ENCODE measurements around the gene ATXN7L1. TPM values are rescaled to one million over a fixed set of nuclear protein-coding genes. Genes with fewer than 3 reads are reported as not detected.

ATXN7L1 gene
- total RNA-seq (2014; rRNA removed; shearing (Covaris generic)): 0.44 and 4.4 TPM in 2 replicates

- in situ Hi-C loops (cut with HindIII; ENCODE audit: low sequenced_read_pairs): no loop called here
- DNase-seq (ENCODE audit: low spot score): peak; percentile 99
Observed at GRCh38 chr7:105876091-105876963, at the start of gene ATXN7L1. Gene ATXN7L1, minus strand, starts transcription at chr7:105876599. Its CDS starts 41 bp downstream, at chr7:105876558.

- in situ Hi-C loops (cut with HindIII; ENCODE audit: low sequenced_read_pairs): no loop called here
Observed at GRCh38 chr7:105926131-105926530, 49.7 kb upstream of the ATXN7L1 start.

GRCh38 chr7:105924945-105925344 lies 48.5 kb upstream of the ATXN7L1 start:
- in situ Hi-C loops (cut with HindIII; ENCODE audit: low sequenced_read_pairs): no loop called here
- DNase-seq (ENCODE audit: low spot score): no peak

More at GRCh38 chr7:105926131-105926530, 49.7 kb upstream of the ATXN7L1 start:
- DNase-seq (ENCODE audit: low spot score): no peak

GRCh38 chr7:105920766-105921165 lies 44.4 kb upstream of the ATXN7L1 start:
- DNase-seq (ENCODE audit: low spot score): no peak
- in situ Hi-C loops (cut with HindIII; ENCODE audit: low sequenced_read_pairs): no loop called here

- in situ Hi-C loops (cut with HindIII; ENCODE audit: low sequenced_read_pairs): no loop called here
Observed at GRCh38 chr7:105917659-105918058, 41.3 kb upstream of the ATXN7L1 start.

GRCh38 chr7:105916603-105917002 lies 40.2 kb upstream of the ATXN7L1 start:
- DNase-seq (ENCODE audit: low spot score): no peak
- in situ Hi-C loops (cut with HindIII; ENCODE audit: low sequenced_read_pairs): no loop called here

More at GRCh38 chr7:105917659-105918058, 41.3 kb upstream of the ATXN7L1 start:
- no peak for DNase-seq (ENCODE audit: low spot score)

GRCh38 chr7:105913947-105914346 lies 37.5 kb upstream of the ATXN7L1 start:
- DNase-seq (ENCODE audit: low spot score): no peak
- in situ Hi-C loops (cut with HindIII; ENCODE audit: low sequenced_read_pairs): no loop called here

- in situ Hi-C loops (cut with HindIII; ENCODE audit: low sequenced_read_pairs): no loop called here
- DNase-seq (ENCODE audit: low spot score): no peak
Observed at GRCh38 chr7:105911961-105912575, 35.7 kb upstream of the ATXN7L1 start.

- in situ Hi-C loops (cut with HindIII; ENCODE audit: low sequenced_read_pairs): no loop called here
- no peak for DNase-seq (ENCODE audit: low spot score)
Observed at GRCh38 chr7:105910172-105910571, 33.8 kb upstream of the ATXN7L1 start.

GRCh38 chr7:105909742-105910141 lies 33.3 kb upstream of the ATXN7L1 start:
- in situ Hi-C loops (cut with HindIII; ENCODE audit: low sequenced_read_pairs): no loop called here

GRCh38 chr7:105907129-105907846 lies 30.9 kb upstream of the ATXN7L1 start:
- no peak for DNase-seq (ENCODE audit: low spot score)
- in situ Hi-C loops (cut with HindIII; ENCODE audit: low sequenced_read_pairs): no loop called here

More at GRCh38 chr7:105909742-105910141, 33.3 kb upstream of the ATXN7L1 start:
- no peak for DNase-seq (ENCODE audit: low spot score)

- in situ Hi-C loops (cut with HindIII; ENCODE audit: low sequenced_read_pairs): no loop called here
- peak; percentile 94 for DNase-seq (ENCODE audit: low spot score)
Observed at GRCh38 chr7:105906695-105907094, 30.3 kb upstream of the ATXN7L1 start.

GRCh38 chr7:105905910-105906568 lies 29.6 kb upstream of the ATXN7L1 start:
- in situ Hi-C loops (cut with HindIII; ENCODE audit: low sequenced_read_pairs): no loop called here

GRCh38 chr7:105905209-105905909 lies 29.0 kb upstream of the ATXN7L1 start:
- in situ Hi-C loops (cut with HindIII; ENCODE audit: low sequenced_read_pairs): no loop called here
- DNase-seq (ENCODE audit: low spot score): no peak

More at GRCh38 chr7:105905910-105906568, 29.6 kb upstream of the ATXN7L1 start:
- DNase-seq (ENCODE audit: low spot score): peak; percentile 29

- in situ Hi-C loops (cut with HindIII; ENCODE audit: low sequenced_read_pairs): no loop called here
Observed at GRCh38 chr7:105904064-105904463, 27.7 kb upstream of the ATXN7L1 start.

GRCh38 chr7:105902325-105902911 lies 26.0 kb upstream of the ATXN7L1 start:
- DNase-seq (ENCODE audit: low spot score): no peak
- in situ Hi-C loops (cut with HindIII; ENCODE audit: low sequenced_read_pairs): no loop called here

More at GRCh38 chr7:105904064-105904463, 27.7 kb upstream of the ATXN7L1 start:
- DNase-seq (ENCODE audit: low spot score): no peak

- in situ Hi-C loops (cut with HindIII; ENCODE audit: low sequenced_read_pairs): no loop called here
- no peak for DNase-seq (ENCODE audit: low spot score)
Observed at GRCh38 chr7:105897999-105898398, 21.6 kb upstream of the ATXN7L1 start.

- in situ Hi-C loops (cut with HindIII; ENCODE audit: low sequenced_read_pairs): no loop called here
- peak; percentile 65 for DNase-seq (ENCODE audit: low spot score)
Observed at GRCh38 chr7:105896407-105896911, 20.1 kb upstream of the ATXN7L1 start.

Data from G401 (cell line).